Mucosa of descending colon (tissue), 3 donors: Measurements from ENCODE around the gene TMEM266. TPM values are rescaled to one million over a fixed set of nuclear protein-coding genes. Genes with fewer than 3 reads are reported as not detected.

Experiments used
- ATAC-seq: fragments of 200-7000 bp; cut with Tn5 transposase; one replicate; pipeline ENCODE4 v1.9.1; 2020; ENCODE audit warnings: mild to moderate bottlenecking, moderate library complexity
- DNase-seq, 3 donors: peaks; one replicate each; pipeline ENCODE4 v3.0.0-alpha.2; 2020
- H3K36me3 ChIP-seq: fragments of 200-600 bp; one replicate; pipeline ENCODE4 v1.8.0; 2021; ENCODE audit warnings: low read depth, mild to moderate bottlenecking
- H3K4me1 ChIP-seq: fragments of 200-600 bp; one replicate; pipeline ENCODE4 v1.8.0; 2021; ENCODE audit warnings: low read depth, mild to moderate bottlenecking
- H3K4me3 ChIP-seq: fragments of 200-600 bp; one replicate; pipeline ENCODE4 v1.8.0; 2021; ENCODE audit warnings: mild to moderate bottlenecking
- H3K9me3 ChIP-seq: fragments of 200-600 bp; one replicate; pipeline ENCODE4 v1.8.0; 2021; ENCODE audit warnings: mild to moderate bottlenecking
- intact Hi-C, 2 donors: fragments of 100-400 bp; cut with DNase I in 1 of 2; cut with micrococcal nuclease in 1 of 2; formaldehyde crosslinking; loops; one replicate each; pipeline versions ENCODE4 v1.11.0 to v1.11.1; 2022; cut with DNase I, micrococcal nuclease
- total RNA-seq, 3 donors: library from RNA; stranded (reverse); fragmentation: NEBNext Ultra II Directional in 2 of 3; extraction: Animal tissue kit (Norgen Biotek cat#: 25700) in 2 of 3; gene quantifications; one replicate each; pipeline versions ENCODE4 v1.2.1 to v1.2.4, GENCODE V29; 2021 to 2023
- TF ChIP-seq, protein P1 (sequence below): fragments of 200-600 bp; IDR thresholded peaks from one replicate; pipeline ENCODE4 v1.8.0; 2022; ENCODE audit warnings: antibody characterized with exemption, mild to moderate bottlenecking
- donor health status: DM: no; HTN: no; CAD: no; lungs with moderate emphysema.
- donor health status: DM: no; HTN: no; CAD: no.
- donor health status: DM: no; HTN: yes; CAD: no.

The TMEM266 gene
- total RNA-seq, 3 donors from 2014 or later, result 0.12 to 0.16 (median 0.14) TPM

DNA sequence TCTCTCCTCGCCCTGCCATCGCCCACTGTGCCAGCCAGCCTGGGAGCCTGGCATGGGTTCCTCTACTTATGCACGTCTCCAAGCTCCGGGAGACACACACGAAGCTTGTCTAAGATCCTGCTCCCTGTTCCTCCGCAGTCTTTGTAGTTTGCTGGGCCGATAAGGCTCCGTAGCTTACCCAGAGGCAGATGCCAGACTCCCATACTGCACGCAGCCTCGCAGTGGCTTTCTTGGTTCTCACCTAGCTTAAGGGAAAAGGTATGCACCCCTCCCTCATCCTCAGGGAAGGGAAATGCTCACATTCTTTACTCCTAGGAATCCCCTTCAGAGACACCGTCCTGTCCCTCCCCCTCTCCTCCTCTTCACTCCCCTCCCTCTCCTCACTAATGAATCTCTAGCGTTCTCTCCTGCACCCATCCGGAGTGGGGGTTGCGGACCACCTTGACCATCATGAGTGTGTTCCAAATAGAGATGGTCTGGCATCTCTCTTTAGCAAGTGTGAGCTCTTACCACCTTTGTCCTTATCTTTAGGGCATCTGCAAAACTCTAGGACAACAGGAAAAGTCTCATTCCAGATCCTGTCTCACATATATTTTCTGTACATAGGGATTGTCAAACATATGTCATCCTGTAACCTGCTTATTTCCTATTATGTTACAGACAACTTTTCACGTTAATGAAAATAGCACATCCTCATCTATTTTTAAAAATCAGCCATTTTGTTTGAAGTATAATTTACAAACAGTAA, 56.5 kb downstream of the TMEM266 start:
- Histone ChIP-seq H3K4me3 (no peak overlapping the region), H3K4me1 (no peaks in the 10 kb centered on the region), H3K36me3 (no peaks in the 10 kb centered on the region), H3K9me3 (no peaks in the 10 kb centered on the region)
- TF ChIP-seq, protein P1, sequence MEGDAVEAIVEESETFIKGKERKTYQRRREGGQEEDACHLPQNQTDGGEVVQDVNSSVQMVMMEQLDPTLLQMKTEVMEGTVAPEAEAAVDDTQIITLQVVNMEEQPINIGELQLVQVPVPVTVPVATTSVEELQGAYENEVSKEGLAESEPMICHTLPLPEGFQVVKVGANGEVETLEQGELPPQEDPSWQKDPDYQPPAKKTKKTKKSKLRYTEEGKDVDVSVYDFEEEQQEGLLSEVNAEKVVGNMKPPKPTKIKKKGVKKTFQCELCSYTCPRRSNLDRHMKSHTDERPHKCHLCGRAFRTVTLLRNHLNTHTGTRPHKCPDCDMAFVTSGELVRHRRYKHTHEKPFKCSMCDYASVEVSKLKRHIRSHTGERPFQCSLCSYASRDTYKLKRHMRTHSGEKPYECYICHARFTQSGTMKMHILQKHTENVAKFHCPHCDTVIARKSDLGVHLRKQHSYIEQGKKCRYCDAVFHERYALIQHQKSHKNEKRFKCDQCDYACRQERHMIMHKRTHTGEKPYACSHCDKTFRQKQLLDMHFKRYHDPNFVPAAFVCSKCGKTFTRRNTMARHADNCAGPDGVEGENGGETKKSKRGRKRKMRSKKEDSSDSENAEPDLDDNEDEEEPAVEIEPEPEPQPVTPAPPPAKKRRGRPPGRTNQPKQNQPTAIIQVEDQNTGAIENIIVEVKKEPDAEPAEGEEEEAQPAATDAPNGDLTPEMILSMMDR, result no peak
- ATAC-seq (no peak), DNase-seq (no peak)
- intact Hi-C loops, result no loop called here

DNA sequence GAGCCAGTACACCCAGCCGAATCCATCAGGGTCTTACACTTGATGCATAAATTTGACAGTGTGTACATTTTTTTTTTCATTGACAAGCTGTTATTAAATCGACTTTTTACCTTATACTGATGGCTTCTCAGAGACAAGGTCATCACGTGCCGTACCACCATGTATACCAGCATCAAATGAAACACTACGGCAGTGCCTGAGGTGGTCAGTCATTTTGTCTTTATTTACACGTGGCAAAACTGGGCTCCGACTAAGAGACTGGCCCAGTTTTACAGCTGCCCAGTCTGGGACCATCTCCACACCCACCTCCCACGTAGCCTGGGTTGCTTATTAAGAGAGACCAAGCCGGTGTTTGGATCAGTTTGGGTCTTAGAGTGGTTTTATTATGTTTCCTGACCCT, 57.4 kb downstream of the TMEM266 start:
- DNase-seq (no peak), ATAC-seq (no peak)
- TF ChIP-seq, protein P1, result no peak
- Histone ChIP-seq H3K9me3 (no peaks in the 10 kb centered on the region), H3K4me3 (no peak overlapping the region), H3K36me3 (no peaks in the 10 kb centered on the region), H3K4me1 (no peaks in the 10 kb centered on the region)
- intact Hi-C loops, result no loop called here

DNA sequence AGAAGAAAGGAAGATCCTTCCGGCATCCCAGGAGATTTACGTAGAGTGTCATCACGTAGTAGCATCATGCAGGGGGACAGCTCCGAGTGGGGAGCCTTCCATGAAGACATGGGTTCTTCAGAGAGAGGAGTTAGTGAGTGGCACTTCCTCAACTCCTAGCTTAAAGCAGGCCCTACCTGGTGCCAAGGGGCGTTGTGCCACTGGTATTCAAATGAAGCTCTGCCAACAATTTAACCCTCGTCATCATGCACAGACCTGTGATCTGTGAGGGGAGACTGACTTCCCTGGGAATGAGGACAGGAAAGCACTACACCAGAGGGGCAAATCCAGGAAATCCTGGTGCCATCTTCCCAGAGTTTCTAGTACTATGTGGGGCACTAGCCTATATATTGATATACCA, 59.0 kb downstream of the TMEM266 start:
- TF ChIP-seq, protein P1, result no peak
- DNase-seq (no peak), ATAC-seq (no peak)
- Histone ChIP-seq H3K4me3 (no peak overlapping the region), H3K9me3 (no peaks in the 10 kb centered on the region), H3K36me3 (no peaks in the 10 kb centered on the region), H3K4me1 (no peaks in the 10 kb centered on the region)
- intact Hi-C loops, result no loop called here

DNA sequence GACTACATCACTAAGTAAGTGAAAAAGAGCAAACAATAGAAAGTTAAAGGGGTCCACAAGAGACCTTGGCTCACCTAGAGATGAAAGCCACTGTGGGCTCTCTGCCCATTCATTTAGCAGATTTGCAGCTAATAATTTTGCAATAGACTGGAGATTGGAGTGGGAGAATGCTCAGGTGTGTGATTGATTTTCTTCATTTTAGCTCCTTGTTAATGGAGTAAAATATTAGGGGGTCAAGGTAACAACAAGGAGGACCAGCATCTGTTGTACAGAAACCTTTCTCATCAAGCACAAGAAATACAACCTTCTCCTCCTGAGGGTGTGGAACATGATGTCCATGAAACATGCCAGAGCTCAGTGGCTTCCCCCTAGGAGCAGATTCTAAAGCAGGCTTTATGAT, 63.2 kb downstream of the TMEM266 start:
- intact Hi-C loops, result no loop called here
- no peaks in the 10 kb centered on the region for H3K36me3 ChIP-seq
- DNase-seq (no peak), ATAC-seq (no peak)
- H3K4me1 ChIP-seq, result no peaks in the 10 kb centered on the region
- no peaks in the 10 kb centered on the region for H3K9me3 ChIP-seq
- TF ChIP-seq, protein P1, result no peak
- no peak overlapping the region for H3K4me3 ChIP-seq

DNA sequence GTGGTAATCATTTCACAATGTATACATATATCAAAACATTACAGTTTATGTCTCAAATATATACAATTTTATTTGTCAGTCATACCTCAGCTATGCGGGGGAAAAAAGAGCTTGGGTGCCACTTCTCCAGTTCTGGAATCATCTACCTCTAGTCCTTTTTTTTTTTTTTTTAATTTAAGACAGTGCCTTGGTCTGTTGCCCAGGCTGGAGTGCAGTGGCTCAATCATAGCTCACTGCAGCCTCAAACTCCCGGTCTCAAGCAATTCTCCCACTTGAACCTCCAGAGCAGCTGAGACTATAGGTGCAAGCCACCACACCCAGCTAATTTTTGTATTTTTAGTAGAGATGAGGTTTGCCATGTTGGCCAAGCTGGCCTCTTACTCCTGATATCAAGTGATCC, 67.4 kb downstream of the TMEM266 start:
- Histone ChIP-seq H3K9me3 (no peaks in the 10 kb centered on the region), H3K4me3 (no peak overlapping the region), H3K4me1 (no peaks in the 10 kb centered on the region), H3K36me3 (no peaks in the 10 kb centered on the region)
- intact Hi-C loops, result no loop called here
- DNase-seq (no peak), ATAC-seq (no peak)
- TF ChIP-seq, protein P1, result no peak
